ENCODE results near the gene EHMT1.

GRCh38 chr9:137742698-137743097 lies 123.9 kb downstream of the EHMT1 start:
- TF ChIP-seq CTCF (IDR thresholded peaks at IDR 0.05) (no peak), EZH2 (IDR thresholded peaks at IDR 0.05; ENCODE audit: borderline replicate concordance, insufficient read depth, low read depth, low read length, poor library complexity, severe bottlenecking) (no peak)
